Spleen (tissue), 7 donors: ENCODE results near the gene LRRC8D.

Experiments used
- CTCF ChIP-seq, 11 experiments: fragments of 200-600 bp in 7 of 11; fragments of 450-650 bp in 4 of 11; sonication (generic) in 4 of 11; IDR thresholded peaks in 8 of 11; conservative IDR thresholded peaks in 3 of 11; 1 replicate in 7 of 11; 2 replicates in 4 of 11; pipeline versions ENCODE4 v1.4.0 to v1.8.0; 2016 to 2021; ENCODE audit warnings: antibody characterized with exemption in 11 of 11, inconsistent platforms in 4 of 11, mild to moderate bottlenecking in 1 of 11
- POLR2A ChIP-seq, 3 donors: fragments of 450-650 bp; IDR thresholded peaks; one replicate each; pipeline ENCODE4 v1.5.1; 2017; ENCODE audit warnings: antibody characterized with exemption in 3 of 3, mild to moderate bottlenecking in 1 of 3
- POLR2AphosphoS5 ChIP-seq, 3 donors: sonication (generic); formaldehyde crosslinking; IDR thresholded peaks; one replicate each; pipeline ENCODE4 v1.5.1; 2017; ENCODE audit warnings: antibody characterized with exemption in 3 of 3
- donor health status: DM: no; HTN: no; CAD: no; lungs with moderate emphysema.
- donor health status: DM: no; HTN: no; CAD: no.
- donor health status: DM: no; HTN: no; CAD: no.

GRCh38 chr1:89815611-89816010 is 5.2 kb upstream of the LRRC8D start:
- TF ChIP-seq CTCF (IDR thresholded peaks at IDR 0.05 in 8 of 11, conservative IDR thresholded peaks at IDR 0.05 in 3 of 11) (no peak), POLR2A (IDR thresholded peaks at IDR 0.05) (no peak), POLR2AphosphoS5 (IDR thresholded peaks at IDR 0.05) (peak in 1 of 3 donors; percentile 47)
